SU-DHL-6 (cell line): ENCODE results near the gene RAB39B.

ENCODE experiments used
- H2AFZ ChIP-seq: fragments of 200-600 bp; sonication (generic); 2 replicates; pipeline ENCODE4 v1.6.1; 2014; ENCODE audit warnings: low read depth, mild to moderate bottlenecking, moderate library complexity, mixed read lengths, antibody characterized with exemption, low read length; ENCODE audit not compliant: severe bottlenecking
- H3F3A ChIP-seq: fragments of 200-600 bp; shearing (Covaris generic); 2 replicates; pipeline ENCODE4 v1.6.0; 2016; ENCODE audit warnings: antibody characterized with exemption, mild to moderate bottlenecking; ENCODE audit not compliant: insufficient read depth
- H3K27ac ChIP-seq: fragments of 200-600 bp; sonication (generic); 2 replicates; pipeline ENCODE4 v1.5.1; 2016; ENCODE audit warnings: low read depth, mild to moderate bottlenecking, low read length, moderate library complexity, mixed read lengths
- H3K27me3 ChIP-seq: fragments of 200-600 bp; sonication (generic), shearing (Covaris generic); 2 replicates; pipeline ENCODE4 v1.6.0; 2014; ENCODE audit warnings: mild to moderate bottlenecking, low read length
- H3K36me3 ChIP-seq: fragments of 200-600 bp; sonication (generic); 2 replicates; pipeline ENCODE4 v1.6.1; 2014; ENCODE audit warnings: mild to moderate bottlenecking, low read length, mixed read lengths
- H3K4me2 ChIP-seq: fragments of 300-600, 200-600 bp; shearing (Covaris generic), sonication (generic); 2 replicates; pipeline ENCODE4 v1.6.0; 2014; ENCODE audit warnings: low read length, low read depth, mild to moderate bottlenecking; ENCODE audit not compliant: poor library complexity, severe bottlenecking
- H3K4me3 ChIP-seq: fragments of 200-600 bp; sonication (generic); 2 replicates; pipeline ENCODE4 v1.5.1; 2014; ENCODE audit warnings: antibody characterized with exemption, low read length, mild to moderate bottlenecking, mixed read lengths; ENCODE audit not compliant: insufficient read depth, poor library complexity, severe bottlenecking
- H3K79me2 ChIP-seq: fragments of 200-600 bp; sonication (generic); 2 replicates; pipeline ENCODE4 v1.6.1; 2014; ENCODE audit warnings: mild to moderate bottlenecking, low read length, moderate library complexity; ENCODE audit not compliant: insufficient read depth
- H3K9ac ChIP-seq: fragments of 200-600 bp; sonication (generic); 2 replicates; pipeline ENCODE4 v1.7.0; 2014; ENCODE audit warnings: mild to moderate bottlenecking, low read length
- H3K9me2 ChIP-seq: fragments of 200-600 bp; sonication (generic); replicated peaks from 2 replicates; pipeline ENCODE4 v1.6.1; 2014; ENCODE audit warnings: low read length; ENCODE audit not compliant: insufficient read depth
- H3K9me3 ChIP-seq: fragments of 200-600 bp; sonication (generic); 2 replicates; pipeline ENCODE4 v1.6.1; 2014; ENCODE audit warnings: low read length, mixed read lengths; ENCODE audit not compliant: insufficient read depth
- H4K20me1 ChIP-seq: fragments of 200-600 bp; sonication (generic); 2 replicates; pipeline ENCODE4 v1.6.1; 2014; ENCODE audit warnings: low read depth, mild to moderate bottlenecking, antibody characterized with exemption, low read length, moderate library complexity, mixed read lengths
- EZH2phosphoT487 ChIP-seq: fragments of 200-600 bp; sonication (generic), shearing (Covaris generic); conservative IDR thresholded peaks from 2 replicates; pipeline ENCODE4 v1.6.1; 2018; ENCODE audit warnings: mild to moderate bottlenecking, antibody characterized with exemption, low read length, moderate library complexity, mixed read lengths
- TF ChIP-seq, protein P1 (sequence below): fragments of 200-600 bp; sonication (generic); IDR thresholded peaks from one replicate; pipeline ENCODE4 v1.5.1; 2017; ENCODE audit warnings: antibody characterized with exemption, mild to moderate bottlenecking, low read length, moderate library complexity; ENCODE audit not compliant: insufficient read depth, poor library complexity, severe bottlenecking

The RAB39B gene

DNA sequence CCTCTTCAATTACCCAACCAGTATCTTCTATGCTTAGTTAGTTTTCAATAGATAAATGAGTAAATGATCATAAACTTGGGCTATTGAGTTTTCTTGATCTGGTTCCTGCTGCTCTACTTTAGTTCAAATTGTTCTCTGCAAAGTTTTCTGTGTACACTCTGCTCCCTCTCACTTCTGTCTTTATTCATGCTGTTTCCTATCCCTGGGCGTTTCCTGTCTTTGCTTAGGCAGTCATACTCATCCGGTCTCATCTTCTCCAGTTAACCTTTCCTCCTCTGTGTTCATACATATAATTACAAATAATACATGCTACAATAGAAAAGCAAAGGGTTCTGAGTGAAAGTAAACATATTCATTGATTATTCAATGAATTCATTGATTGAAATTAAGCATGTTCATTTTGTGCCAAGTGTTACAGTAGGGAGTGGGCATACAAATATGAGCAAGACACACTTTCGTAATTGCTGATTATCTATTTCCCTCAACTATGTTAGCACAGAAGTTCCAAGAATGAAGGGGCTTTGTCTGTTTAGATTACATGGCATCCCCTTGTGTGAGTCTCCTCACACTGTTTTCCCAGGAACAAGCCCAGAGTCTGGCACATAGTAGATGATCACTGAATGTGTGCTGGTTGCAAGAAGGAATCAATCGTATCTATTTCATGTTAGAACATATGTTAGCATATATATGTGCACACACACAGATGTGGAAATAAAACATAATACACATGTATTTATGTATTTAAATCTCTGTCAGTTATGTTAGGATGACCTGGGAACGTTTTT, 1.1 kb downstream of the RAB39B start:
- no peaks in the 10 kb centered on the region for H4K20me1 ChIP-seq
- H3F3A ChIP-seq, result no peaks in the 10 kb centered on the region; the same call in 1 of the 2 replicates
- no peaks in the 10 kb centered on the region for H3K27me3 ChIP-seq
- H3K9me2 ChIP-seq, result no peaks in the 10 kb centered on the region
- peak overlapping the region; percentile 81 for H3K4me3 ChIP-seq
- TF ChIP-seq, protein P1, sequence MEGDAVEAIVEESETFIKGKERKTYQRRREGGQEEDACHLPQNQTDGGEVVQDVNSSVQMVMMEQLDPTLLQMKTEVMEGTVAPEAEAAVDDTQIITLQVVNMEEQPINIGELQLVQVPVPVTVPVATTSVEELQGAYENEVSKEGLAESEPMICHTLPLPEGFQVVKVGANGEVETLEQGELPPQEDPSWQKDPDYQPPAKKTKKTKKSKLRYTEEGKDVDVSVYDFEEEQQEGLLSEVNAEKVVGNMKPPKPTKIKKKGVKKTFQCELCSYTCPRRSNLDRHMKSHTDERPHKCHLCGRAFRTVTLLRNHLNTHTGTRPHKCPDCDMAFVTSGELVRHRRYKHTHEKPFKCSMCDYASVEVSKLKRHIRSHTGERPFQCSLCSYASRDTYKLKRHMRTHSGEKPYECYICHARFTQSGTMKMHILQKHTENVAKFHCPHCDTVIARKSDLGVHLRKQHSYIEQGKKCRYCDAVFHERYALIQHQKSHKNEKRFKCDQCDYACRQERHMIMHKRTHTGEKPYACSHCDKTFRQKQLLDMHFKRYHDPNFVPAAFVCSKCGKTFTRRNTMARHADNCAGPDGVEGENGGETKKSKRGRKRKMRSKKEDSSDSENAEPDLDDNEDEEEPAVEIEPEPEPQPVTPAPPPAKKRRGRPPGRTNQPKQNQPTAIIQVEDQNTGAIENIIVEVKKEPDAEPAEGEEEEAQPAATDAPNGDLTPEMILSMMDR, result no peak
- no peak for TF ChIP-seq EZH2phosphoT487
- H3K79me2 ChIP-seq, result peaks cover 19% of the 10 kb centered on the region; the same call in 1 of the 2 replicates
- H3K36me3 ChIP-seq, result no peaks in the 10 kb centered on the region
- peak overlapping the region; percentile 74 for H3K9ac ChIP-seq
- H3K9me3 ChIP-seq, result no peaks in the 10 kb centered on the region
- peak overlapping the region; percentile 84 for H2AFZ ChIP-seq
- H3K27ac ChIP-seq, result no peak overlapping the region
- H3K4me2 ChIP-seq, result peak overlapping the region; percentile 74

DNA sequence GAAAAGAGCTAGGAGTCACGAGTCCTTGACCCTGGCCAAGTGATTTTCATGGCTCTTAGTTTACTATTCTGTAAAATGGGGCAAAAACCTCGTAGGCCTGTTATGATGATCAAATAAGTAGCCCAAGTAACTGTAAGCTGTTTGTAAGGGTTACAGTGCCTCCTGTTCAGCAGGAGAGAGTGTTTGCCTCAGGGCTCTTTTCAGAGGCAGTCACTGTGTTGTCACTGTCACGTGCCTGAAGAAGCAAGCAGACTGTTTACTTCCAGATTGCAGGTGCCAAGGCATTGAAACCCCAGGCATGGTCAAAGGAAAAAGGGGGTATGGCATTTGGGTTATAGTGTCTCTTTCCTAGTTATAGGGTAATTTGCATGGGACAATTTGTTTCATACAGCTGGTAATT, 4.5 kb downstream of the RAB39B start:
- no peaks in the 10 kb centered on the region for H3K36me3 ChIP-seq
- H2AFZ ChIP-seq, result no peak overlapping the region
- TF ChIP-seq EZH2phosphoT487, result no peak
- TF ChIP-seq, protein P1, result no peak
- H3K4me2 ChIP-seq, result no peak overlapping the region
- H3K9me3 ChIP-seq, result no peaks in the 10 kb centered on the region
- no peaks in the 10 kb centered on the region; the same call in 1 of the 2 replicates for H3F3A ChIP-seq
- no peak overlapping the region for H3K9ac ChIP-seq
- H3K79me2 ChIP-seq, result peaks cover 19% of the 10 kb centered on the region; the same call in 1 of the 2 replicates
- H3K27me3 ChIP-seq, result no peaks in the 10 kb centered on the region
- H3K9me2 ChIP-seq, result no peaks in the 10 kb centered on the region
- no peaks in the 10 kb centered on the region for H4K20me1 ChIP-seq
- H3K4me3 ChIP-seq, result no peak overlapping the region
- H3K27ac ChIP-seq, result no peak overlapping the region

DNA sequence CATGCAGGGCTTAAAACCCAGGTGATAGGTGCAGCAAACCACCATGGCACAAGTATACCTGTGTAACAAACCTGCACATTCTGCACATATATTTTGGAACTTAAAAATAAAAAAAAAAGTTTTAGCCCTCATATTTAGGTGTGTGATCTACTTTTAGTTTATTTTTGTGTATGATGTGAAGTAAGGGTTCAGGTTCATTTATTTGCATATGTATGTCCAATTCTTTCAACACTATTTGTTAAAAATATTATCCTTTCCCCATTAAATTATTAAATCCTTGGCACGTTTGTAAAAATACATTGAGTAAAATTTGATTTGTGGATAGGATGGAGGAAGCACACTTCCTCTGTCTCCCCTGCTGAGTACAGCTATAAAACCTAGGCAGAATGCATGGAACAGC, 12.9 kb downstream of the RAB39B start:
- no peak overlapping the region for H3K4me3 ChIP-seq
- no peaks in the 10 kb centered on the region for H3K79me2 ChIP-seq
- no peaks in the 10 kb centered on the region for H3K27me3 ChIP-seq
- H3K9me3 ChIP-seq, result no peaks in the 10 kb centered on the region
- H3K4me2 ChIP-seq, result no peak overlapping the region
- no peaks in the 10 kb centered on the region for H3K9me2 ChIP-seq
- H4K20me1 ChIP-seq, result no peaks in the 10 kb centered on the region
- TF ChIP-seq, protein P1, result no peak
- no peak for TF ChIP-seq EZH2phosphoT487
- no peaks in the 10 kb centered on the region for H3F3A ChIP-seq
- no peak overlapping the region for H2AFZ ChIP-seq
- H3K36me3 ChIP-seq, result no peaks in the 10 kb centered on the region
- H3K27ac ChIP-seq, result no peak overlapping the region
- no peak overlapping the region for H3K9ac ChIP-seq
